Ovary (tissue), 9 donors: ENCODE measurements around the gene SEC14L1. TPM values are rescaled to one million over a fixed set of nuclear protein-coding genes. Genes with fewer than 3 reads are reported as not detected.

Experiments used
- DNase-seq, 5 donors: peaks; one replicate each; pipeline ENCODE4 v3.0.0-alpha.2; 2019 to 2020
- H3K27ac ChIP-seq, 2 donors: fragments of 200-600 bp; one replicate each; pipeline versions ENCODE4 v1.5.1 to v1.8.0; 2019 to 2022
- H3K27me3 ChIP-seq: fragments of 200-600 bp; one replicate; pipeline ENCODE4 v1.8.0; 2022
- H3K36me3 ChIP-seq: fragments of 200-600 bp; sonication (generic); one replicate; pipeline ENCODE4 v1.5.1; 2019
- H3K4me1 ChIP-seq: one replicate; pipeline ENCODE4 v1.8.1; 2013; ENCODE audit warnings: mild to moderate bottlenecking, moderate library complexity; ENCODE audit not compliant: insufficient read depth
- H3K4me3 ChIP-seq: fragments of 200-600 bp; sonication (generic); one replicate; pipeline ENCODE4 v1.5.1; 2017
- H3K9me3 ChIP-seq, 2 donors: fragments of 200-600 bp in 1 of 2; sonication (generic) in 1 of 2; one replicate each; pipeline versions ENCODE4 v1.5.1 to v1.8.1; 2013 to 2019; ENCODE audit warnings: mild to moderate bottlenecking in 1 of 2, moderate library complexity in 1 of 2
- EP300 ChIP-seq: sonication (generic); formaldehyde crosslinking; IDR thresholded peaks from one replicate; pipeline ENCODE4 v1.6.1; 2017; ENCODE audit warnings: antibody characterized with exemption
- POLR2A ChIP-seq: fragments of 450-650 bp; IDR thresholded peaks from one replicate; pipeline ENCODE4 v1.6.1; 2017; ENCODE audit warnings: antibody characterized with exemption, mild to moderate bottlenecking, moderate library complexity
- WGBS, 3 donors: extraction: QIAGEN DNeasy Blood & Tissue Kit in 1 of 3; methylation state at CpG; one replicate each; pipeline versions ENCODE4 v1.1.5 to v1.1.7; 2013 to 2017; 5-methylcytosine and 5-hydroxymethylcytosine counted together
- intact Hi-C, 4 donors: fragments of 100-400 bp; cut with DNase I; formaldehyde crosslinking; loops; one replicate each; pipeline versions ENCODE4 v1.11.0 to v1.15.1; 2022 to 2023
- polyA plus RNA-seq, 2 donors: library from polyadenylated mRNA; stranded (reverse); fragments of 200-250 nt in 1 of 2; fragments of 350-450 nt in 1 of 2; fragmentation: Illumina TruSeq in 1 of 2; extraction: RNeasy Lipid Tissue Mini Kit (QIAGEN cat#74804) in 1 of 2; gene quantifications; one replicate each; pipeline ENCODE4 v1.2.3, GENCODE V29; 2013 to 2014
- total RNA-seq, 7 donors: library from RNA; depleted of rRNA in 2 of 7; stranded (reverse); fragments of >200 nt in 2 of 7; fragmentation: NEBNext Ultra II Directional in 3 of 7; extraction: Animal tissue kit (Norgen Biotek cat#: 25700) in 3 of 7; gene quantifications; one replicate each; pipeline versions ENCODE4 v1.1.0 to v1.2.4, GENCODE V29; 2016 to 2023
- TF ChIP-seq, protein P1 (sequence below), 3 donors: fragments of 450-650 bp in 2 of 3; fragments of 200-600 bp in 1 of 3; IDR thresholded peaks; one replicate each; pipeline versions ENCODE4 v1.5.1 to v1.8.0; 2016 to 2022; ENCODE audit warnings: antibody characterized with exemption in 3 of 3, mild to moderate bottlenecking in 1 of 3
- donor health status: DM: no; HTN: no; CAD: no; lungs with moderate emphysema.
- donor health status: DM: no; HTN: no; CAD: no.
- donor health status: Bipolar disorder and iron deficiency.
- donor health status: DM: yes; HTN: yes; CAD: no.
- donor health status: DM: no; HTN: no; CAD: no.
- donor health status: DM: yes; HTN: yes; CAD: no.

The SEC14L1 gene
- total and polyA plus RNA-seq, 9 donors = 29.1 to 78.7 (median 53.7) TPM

DNA sequence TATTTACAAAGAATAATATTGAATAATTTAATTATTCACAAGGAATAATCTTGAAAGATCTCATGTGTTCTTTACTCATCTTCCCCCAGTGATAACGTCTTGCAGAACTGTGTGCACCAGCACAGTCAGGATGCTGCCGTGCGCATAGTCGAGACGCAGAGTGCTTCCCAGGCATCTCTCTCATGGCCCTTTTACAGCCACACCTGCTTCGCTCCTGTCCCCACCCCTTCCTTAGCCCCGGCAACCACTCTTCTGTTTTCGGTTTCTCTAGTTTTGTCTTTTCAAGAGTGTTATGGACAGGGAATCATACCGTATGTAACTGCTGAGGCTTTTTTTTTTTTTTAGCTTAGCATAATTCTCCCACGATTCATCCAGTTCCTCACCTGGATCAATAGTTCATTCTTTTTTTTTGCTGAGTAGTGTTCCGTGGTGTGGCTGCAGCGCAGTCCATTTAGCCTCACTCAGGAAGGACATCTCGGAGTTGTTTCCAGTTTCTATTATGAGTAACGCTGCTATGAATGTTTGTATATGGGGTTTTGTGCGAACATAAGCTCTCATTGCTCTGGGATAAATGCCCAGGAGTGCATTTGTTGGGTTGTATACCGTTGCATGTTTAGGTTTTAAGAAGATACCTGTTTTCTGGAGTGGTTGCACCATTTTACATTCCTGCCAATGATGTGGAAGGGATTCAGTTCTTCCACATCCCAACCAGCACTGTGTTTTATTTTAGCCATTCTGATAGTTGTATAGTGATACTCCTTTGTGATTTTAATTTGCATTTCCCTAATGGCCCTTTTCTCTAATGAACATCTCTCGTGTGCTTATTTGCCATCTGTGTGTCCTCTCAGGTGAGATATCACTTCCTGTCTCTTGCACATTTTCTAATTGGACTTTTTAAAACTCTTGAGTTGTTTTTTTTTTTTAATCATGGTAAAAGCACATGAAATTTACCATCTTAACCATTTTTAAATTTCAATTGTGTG lies 47.6 kb downstream of the SEC14L1 start:
- Histone ChIP-seq H3K4me3 (no peak overlapping the region), H3K36me3 (no peaks in the 10 kb centered on the region), H3K27me3 (no peaks in the 10 kb centered on the region), H3K27ac (no peak overlapping the region), H3K4me1 (peaks cover 11% of the 10 kb centered on the region), H3K9me3 (no peaks in the 10 kb centered on the region)
- TF ChIP-seq EP300 = no peak
- intact Hi-C loops = no loop called here
- no peak for DNase-seq
- 91 to 93% (median 91%) methylated on average over 17 of the region's 17 CpGs for WGBS, 3 donors

DNA sequence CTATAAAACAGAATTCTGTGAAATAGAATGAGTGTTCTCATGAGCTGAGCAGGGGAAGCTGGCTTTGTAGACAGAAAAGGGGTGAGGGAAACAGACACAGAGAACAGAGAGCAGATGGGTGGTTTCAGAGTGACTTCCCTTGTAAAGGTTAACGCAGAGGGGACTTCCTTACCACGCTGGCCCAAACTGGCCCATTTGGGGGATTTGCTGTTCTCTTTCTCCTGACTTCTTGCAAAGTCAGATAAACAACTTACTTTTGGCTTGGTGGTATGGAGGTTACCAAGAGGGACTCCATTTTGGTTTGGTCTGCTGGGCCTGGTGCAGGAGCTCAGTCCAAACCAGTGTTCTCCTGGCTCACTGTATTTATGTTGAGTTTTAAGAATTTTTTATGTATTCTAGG lies 48.4 kb downstream of the SEC14L1 start:
- Histone ChIP-seq H3K4me3 (no peak overlapping the region), H3K9me3 (no peaks in the 10 kb centered on the region), H3K27me3 (no peaks in the 10 kb centered on the region), H3K4me1 (peaks cover 11% of the 10 kb centered on the region), H3K36me3 (no peaks in the 10 kb centered on the region), H3K27ac (no peak overlapping the region)
- DNase-seq = no peak
- WGBS, 3 donors = 71 to 92% (median 73%) methylated on average over 2 of the region's 2 CpGs
- TF ChIP-seq, protein P1, sequence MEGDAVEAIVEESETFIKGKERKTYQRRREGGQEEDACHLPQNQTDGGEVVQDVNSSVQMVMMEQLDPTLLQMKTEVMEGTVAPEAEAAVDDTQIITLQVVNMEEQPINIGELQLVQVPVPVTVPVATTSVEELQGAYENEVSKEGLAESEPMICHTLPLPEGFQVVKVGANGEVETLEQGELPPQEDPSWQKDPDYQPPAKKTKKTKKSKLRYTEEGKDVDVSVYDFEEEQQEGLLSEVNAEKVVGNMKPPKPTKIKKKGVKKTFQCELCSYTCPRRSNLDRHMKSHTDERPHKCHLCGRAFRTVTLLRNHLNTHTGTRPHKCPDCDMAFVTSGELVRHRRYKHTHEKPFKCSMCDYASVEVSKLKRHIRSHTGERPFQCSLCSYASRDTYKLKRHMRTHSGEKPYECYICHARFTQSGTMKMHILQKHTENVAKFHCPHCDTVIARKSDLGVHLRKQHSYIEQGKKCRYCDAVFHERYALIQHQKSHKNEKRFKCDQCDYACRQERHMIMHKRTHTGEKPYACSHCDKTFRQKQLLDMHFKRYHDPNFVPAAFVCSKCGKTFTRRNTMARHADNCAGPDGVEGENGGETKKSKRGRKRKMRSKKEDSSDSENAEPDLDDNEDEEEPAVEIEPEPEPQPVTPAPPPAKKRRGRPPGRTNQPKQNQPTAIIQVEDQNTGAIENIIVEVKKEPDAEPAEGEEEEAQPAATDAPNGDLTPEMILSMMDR (IDR thresholded peaks at IDR 0.05) = no peak
- TF ChIP-seq EP300 (no peak), POLR2A (no peak)
- intact Hi-C loops = no loop called here

DNA sequence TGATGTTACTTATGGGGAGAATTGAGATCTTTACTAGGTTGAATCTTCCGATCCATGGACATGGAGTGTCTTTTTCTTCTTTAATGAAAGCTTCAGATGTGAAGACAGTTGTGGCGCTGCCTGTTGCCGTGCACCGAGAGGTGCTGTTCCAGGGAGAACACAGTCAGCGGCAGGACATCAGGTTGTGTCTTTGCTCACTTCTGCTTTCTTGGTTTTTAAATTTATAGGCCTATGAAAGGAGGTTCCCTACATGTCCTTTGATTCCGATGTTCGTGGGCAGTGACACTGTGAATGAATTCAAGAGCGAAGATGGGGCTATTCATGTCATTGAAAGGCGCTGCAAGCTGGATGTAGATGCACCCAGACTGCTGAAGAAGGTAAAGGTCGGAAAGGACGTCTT lies 49.8 kb downstream of the SEC14L1 start:
- Histone ChIP-seq H3K9me3 (no peaks in the 10 kb centered on the region), H3K36me3 (no peaks in the 10 kb centered on the region), H3K27ac (no peak overlapping the region), H3K27me3 (no peaks in the 10 kb centered on the region), H3K4me3 (no peak overlapping the region), H3K4me1 (peaks cover 5% of the 10 kb centered on the region)
- TF ChIP-seq, protein P1 (IDR thresholded peaks at IDR 0.05) = no peak
- no peak for TF ChIP-seq EP300
- TF ChIP-seq POLR2A = no peak
- WGBS, 3 donors = 93 to 96% (median 93%) methylated on average over 11 of the region's 11 CpGs
- no peak for DNase-seq
- intact Hi-C loops = no loop called here

DNA sequence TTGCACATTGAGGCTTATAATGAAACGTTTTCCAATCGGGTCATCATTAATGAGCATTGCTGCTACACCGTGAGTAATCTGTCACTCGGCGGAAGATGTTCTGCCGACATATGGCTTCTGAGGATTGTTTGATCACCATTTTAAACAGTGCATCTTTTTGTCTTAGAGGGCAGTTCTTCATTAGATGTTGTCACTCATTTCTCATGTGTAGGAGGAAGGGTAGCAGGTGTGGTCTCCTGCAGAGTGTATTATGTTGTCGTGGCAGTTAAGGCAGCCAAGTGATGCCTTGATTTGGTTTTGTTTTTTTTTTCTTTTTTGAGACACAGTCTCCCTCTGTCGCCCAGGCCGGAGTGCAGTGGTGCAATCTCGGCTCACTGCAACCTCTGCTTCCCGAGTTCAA lies 50.5 kb downstream of the SEC14L1 start:
- no peak overlapping the region for H3K27ac ChIP-seq
- WGBS, 3 donors = 91 to 93% (median 92%) methylated on average over 11 of the region's 11 CpGs
- no peaks in the 10 kb centered on the region for H3K36me3 ChIP-seq
- H3K9me3 ChIP-seq = no peaks in the 10 kb centered on the region
- DNase-seq = no peak
- peaks cover 2% of the 10 kb centered on the region for H3K4me1 ChIP-seq
- no peaks in the 10 kb centered on the region for H3K27me3 ChIP-seq
- TF ChIP-seq, protein P1 (IDR thresholded peaks at IDR 0.05) = no peak
- TF ChIP-seq EP300 = no peak
- intact Hi-C loops = no loop called here
- no peak overlapping the region for H3K4me3 ChIP-seq

DNA sequence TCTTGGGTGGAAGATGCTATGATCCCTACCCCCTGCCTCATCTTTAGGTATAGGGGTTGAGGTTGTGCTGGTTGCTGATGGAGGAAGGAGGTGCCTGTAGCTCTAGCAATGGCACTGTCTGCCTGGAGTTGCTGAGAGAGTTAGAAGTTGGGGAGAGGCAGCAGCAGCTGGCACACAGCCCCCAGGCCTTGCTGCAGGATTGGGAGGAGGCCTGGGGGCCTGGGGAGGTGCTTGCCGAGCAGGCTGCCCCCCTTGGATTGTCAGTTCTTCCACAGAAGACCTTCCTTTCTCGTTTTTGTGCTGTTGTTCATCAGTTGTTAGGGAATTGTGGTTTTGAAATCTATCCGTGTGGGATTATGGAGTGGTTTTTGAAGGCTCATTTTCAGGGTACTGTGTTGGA lies 52.9 kb downstream of the SEC14L1 start:
- intact Hi-C loops = no loop called here
- Histone ChIP-seq H3K36me3 (no peaks in the 10 kb centered on the region), H3K27me3 (no peaks in the 10 kb centered on the region), H3K9me3 (no peaks in the 10 kb centered on the region), H3K4me1 (no peaks in the 10 kb centered on the region), H3K27ac (no peak overlapping the region), H3K4me3 (no peak overlapping the region)
- TF ChIP-seq, protein P1 (IDR thresholded peaks at IDR 0.05) = no peak
- TF ChIP-seq POLR2A (no peak), EP300 (no peak)
- no peak for DNase-seq
- 66 to 71% (median 67%) methylated on average over 3 of the region's 3 CpGs for WGBS, 3 donors
